Spleen (tissue), 11 donors: ENCODE results near the gene HAAO. TPM values are rescaled to one million over a fixed set of nuclear protein-coding genes. Genes with fewer than 3 reads are reported as not detected.

Experiments used
- DNase-seq: peaks from one replicate; pipeline ENCODE4 v3.0.0-alpha.2; 2020
- H3K27ac ChIP-seq, 8 donors: fragments of 200-600 bp; sonication (generic) in 7 of 8; 1 replicate in 4 of 8; 2 replicates in 4 of 8; pipeline versions ENCODE4 v1.5.0 to v1.8.0; 2016 to 2021; ENCODE audit warnings: inconsistent platforms in 4 of 8, mild to moderate bottlenecking in 4 of 8, moderate library complexity in 1 of 8
- H3K27me3 ChIP-seq, 7 donors: fragments of 200-600 bp; sonication (generic) in 6 of 7; replicated peaks in 1 of 7; 1 replicate in 4 of 7; 2 replicates in 3 of 7; pipeline versions ENCODE4 v1.5.0 to v1.8.0; 2016 to 2021; ENCODE audit warnings: inconsistent platforms in 3 of 7, mild to moderate bottlenecking in 1 of 7
- H3K36me3 ChIP-seq, 6 donors: fragments of 200-600 bp; sonication (generic) in 5 of 6; 1 replicate in 4 of 6; 2 replicates in 2 of 6; pipeline versions ENCODE4 v1.5.0 to v1.8.0; 2016 to 2021; ENCODE audit warnings: inconsistent platforms in 2 of 6
- H3K4me1 ChIP-seq, 6 donors: fragments of 200-600 bp; sonication (generic) in 5 of 6; 1 replicate in 3 of 6; 2 replicates in 3 of 6; pipeline versions ENCODE4 v1.5.0 to v1.8.0; 2016 to 2021; ENCODE audit warnings: inconsistent platforms in 3 of 6
- H3K4me3 ChIP-seq, 8 donors: fragments of 200-600 bp; sonication (generic) in 7 of 8; 1 replicate in 4 of 8; 2 replicates in 4 of 8; pipeline versions ENCODE4 v1.5.0 to v1.8.0; 2016 to 2021; ENCODE audit warnings: inconsistent platforms in 4 of 8, mild to moderate bottlenecking in 4 of 8, moderate library complexity in 2 of 8
- H3K9me3 ChIP-seq, 8 donors: fragments of 200-600 bp; sonication (generic) in 7 of 8; 1 replicate in 4 of 8; 2 replicates in 4 of 8; pipeline versions ENCODE4 v1.5.0 to v1.8.0; 2016 to 2021; ENCODE audit warnings: inconsistent platforms in 4 of 8
- POLR2A ChIP-seq, 3 donors: fragments of 450-650 bp; IDR thresholded peaks; one replicate each; pipeline ENCODE4 v1.5.1; 2017; ENCODE audit warnings: antibody characterized with exemption in 3 of 3, mild to moderate bottlenecking in 1 of 3
- POLR2AphosphoS5 ChIP-seq, 3 donors: sonication (generic); formaldehyde crosslinking; IDR thresholded peaks; one replicate each; pipeline ENCODE4 v1.5.1; 2017; ENCODE audit warnings: antibody characterized with exemption in 3 of 3
- WGBS, 5 donors: extraction: QIAGEN DNeasy Blood & Tissue Kit in 3 of 5; methylation state at CpG; one replicate each; pipeline versions ENCODE4 v1.1.5 to v1.1.7; 2013 to 2018; 5-methylcytosine and 5-hydroxymethylcytosine counted together
- intact Hi-C: fragments of 100-400 bp; cut with DNase I; formaldehyde crosslinking; loops from one replicate; pipeline ENCODE4 v1.15.0; 2023; ENCODE audit warnings: low total_unique reads
- polyA plus RNA-seq, 3 donors: library from polyadenylated mRNA; stranded (reverse); fragments of 200-250 nt; gene quantifications; one replicate each; pipeline ENCODE4 v1.2.1, GENCODE V29; 2013
- total RNA-seq, 7 donors: library from RNA; depleted of rRNA in 3 of 7; stranded (reverse); fragments of >200 nt in 3 of 7; fragmentation: NEBNext Ultra II Directional in 4 of 7; extraction: Animal tissue kit (Norgen Biotek cat#: 25700) in 4 of 7; gene quantifications; one replicate each; pipeline versions ENCODE4 v1.1.0 to v1.2.1, GENCODE V29; 2016 to 2021
- TF ChIP-seq, protein P1 (sequence below), 11 experiments: fragments of 200-600 bp in 7 of 11; fragments of 450-650 bp in 4 of 11; sonication (generic) in 4 of 11; IDR thresholded peaks in 8 of 11; conservative IDR thresholded peaks in 3 of 11; 1 replicate in 7 of 11; 2 replicates in 4 of 11; pipeline versions ENCODE4 v1.4.0 to v1.8.0; 2016 to 2021; ENCODE audit warnings: antibody characterized with exemption in 11 of 11, inconsistent platforms in 4 of 11, mild to moderate bottlenecking in 1 of 11
- donor health status: healthy with polysubstance abuse.
- donor health status: DM: no; HTN: no; CAD: no; lungs with moderate emphysema.
- donor health status: DM: no; HTN: no; CAD: no.
- donor health status: Bipolar disorder and iron deficiency.
- donor health status: healthy.
- donor health status: DM: no; HTN: no; CAD: no.
- donor health status: DM: yes; HTN: yes; CAD: no.

Gene HAAO
- total and polyA plus RNA-seq, 10 donors: 2.4 to 12.3 (median 8.0) TPM

DNA sequence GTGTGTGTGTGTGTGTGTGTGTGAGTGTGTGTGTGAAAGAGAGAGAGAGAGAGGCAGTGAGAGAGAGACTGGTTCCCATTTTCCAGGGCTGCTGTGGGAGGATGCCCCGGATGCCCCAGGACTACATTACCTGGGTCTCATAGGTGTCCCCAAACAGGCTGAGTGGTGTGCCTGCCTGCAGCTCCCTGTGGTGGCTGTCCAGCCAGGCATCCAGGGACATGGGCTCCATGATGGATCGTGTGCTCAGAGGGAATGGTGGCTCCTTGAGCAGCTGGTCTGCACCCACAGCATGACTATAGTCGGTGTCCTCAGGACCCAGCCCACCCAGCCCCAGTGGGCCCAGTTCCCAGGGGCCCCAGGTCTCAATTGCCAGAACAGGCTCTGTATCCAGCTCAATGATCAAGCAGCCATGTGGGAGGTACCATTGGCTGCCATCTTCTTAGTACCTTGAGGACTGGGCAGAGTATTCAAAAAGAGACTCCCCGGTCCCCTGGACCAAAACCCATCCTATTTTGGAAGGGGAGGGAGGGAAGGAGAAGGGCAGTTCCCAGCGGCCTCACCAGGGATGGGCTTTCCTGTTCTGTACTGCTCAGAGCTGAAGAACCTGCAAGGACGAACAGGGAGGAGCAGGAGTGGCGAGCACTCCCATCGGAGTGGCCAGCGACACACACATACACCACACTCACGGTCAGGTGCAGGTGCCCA lies 22.6 kb downstream of the HAAO start:
- H3K9me3 ChIP-seq: no peaks in the 10 kb centered on the region
- no peaks in the 10 kb centered on the region for H3K36me3 ChIP-seq
- no peak overlapping the region for H3K4me3 ChIP-seq
- H3K4me1 ChIP-seq: peaks cover 0 to 16% (median 0%) of the 10 kb centered on the region in 6 donors
- no peak for TF ChIP-seq POLR2AphosphoS5 (IDR thresholded peaks at IDR 0.05)
- 86 to 97% (median 91%) methylated on average over 7 to 10 of the region's 10 CpGs for WGBS, 5 donors
- intact Hi-C loops: no loop called here
- H3K27me3 ChIP-seq: no peaks in the 10 kb centered on the region
- no peak overlapping the region for H3K27ac ChIP-seq
- DNase-seq: no peak

DNA sequence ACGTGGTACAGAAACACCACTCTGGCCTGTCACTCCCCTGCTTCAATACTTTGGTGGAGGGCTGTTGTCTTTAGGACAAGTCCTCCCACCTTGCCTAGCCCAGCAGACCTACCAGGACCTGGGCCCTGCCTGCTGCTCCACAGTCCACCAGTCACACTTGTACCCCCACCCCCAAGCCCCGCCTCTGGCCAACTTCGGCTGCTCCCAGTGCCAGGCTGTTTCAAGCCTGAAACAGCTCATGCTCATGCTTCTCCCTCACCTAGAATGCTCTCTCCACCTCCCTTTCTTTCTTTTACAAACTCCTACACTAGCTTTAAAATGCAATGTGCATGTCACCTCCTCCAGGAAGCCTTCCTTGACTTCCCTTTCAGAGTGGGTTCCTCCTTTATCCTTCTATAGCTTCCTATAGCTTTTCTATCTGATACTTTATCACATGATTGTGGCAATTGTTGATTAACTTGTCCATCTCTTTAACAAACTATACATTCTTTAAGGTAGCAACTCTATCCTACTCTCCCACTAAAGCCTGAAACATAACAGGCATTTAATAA lies 23.6 kb downstream of the HAAO start:
- Histone ChIP-seq H3K27ac (no peak overlapping the region), H3K4me1 (peaks cover 0 to 26% (median 0%) of the 10 kb centered on the region in 6 donors), H3K27me3 (no peaks in the 10 kb centered on the region), H3K36me3 (no peaks in the 10 kb centered on the region), H3K9me3 (no peaks in the 10 kb centered on the region), H3K4me3 (no peak overlapping the region)
- 62 to 90% (median 67%) methylated on average over 3 of the region's 3 CpGs for WGBS, 5 donors
- DNase-seq: no peak
- intact Hi-C loops: no loop called here
- TF ChIP-seq POLR2A (IDR thresholded peaks at IDR 0.05) (no peak), POLR2AphosphoS5 (IDR thresholded peaks at IDR 0.05) (no peak)
- TF ChIP-seq, protein P1, sequence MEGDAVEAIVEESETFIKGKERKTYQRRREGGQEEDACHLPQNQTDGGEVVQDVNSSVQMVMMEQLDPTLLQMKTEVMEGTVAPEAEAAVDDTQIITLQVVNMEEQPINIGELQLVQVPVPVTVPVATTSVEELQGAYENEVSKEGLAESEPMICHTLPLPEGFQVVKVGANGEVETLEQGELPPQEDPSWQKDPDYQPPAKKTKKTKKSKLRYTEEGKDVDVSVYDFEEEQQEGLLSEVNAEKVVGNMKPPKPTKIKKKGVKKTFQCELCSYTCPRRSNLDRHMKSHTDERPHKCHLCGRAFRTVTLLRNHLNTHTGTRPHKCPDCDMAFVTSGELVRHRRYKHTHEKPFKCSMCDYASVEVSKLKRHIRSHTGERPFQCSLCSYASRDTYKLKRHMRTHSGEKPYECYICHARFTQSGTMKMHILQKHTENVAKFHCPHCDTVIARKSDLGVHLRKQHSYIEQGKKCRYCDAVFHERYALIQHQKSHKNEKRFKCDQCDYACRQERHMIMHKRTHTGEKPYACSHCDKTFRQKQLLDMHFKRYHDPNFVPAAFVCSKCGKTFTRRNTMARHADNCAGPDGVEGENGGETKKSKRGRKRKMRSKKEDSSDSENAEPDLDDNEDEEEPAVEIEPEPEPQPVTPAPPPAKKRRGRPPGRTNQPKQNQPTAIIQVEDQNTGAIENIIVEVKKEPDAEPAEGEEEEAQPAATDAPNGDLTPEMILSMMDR (IDR thresholded peaks at IDR 0.05 in 8 of 11, conservative IDR thresholded peaks at IDR 0.05 in 3 of 11): no peak

DNA sequence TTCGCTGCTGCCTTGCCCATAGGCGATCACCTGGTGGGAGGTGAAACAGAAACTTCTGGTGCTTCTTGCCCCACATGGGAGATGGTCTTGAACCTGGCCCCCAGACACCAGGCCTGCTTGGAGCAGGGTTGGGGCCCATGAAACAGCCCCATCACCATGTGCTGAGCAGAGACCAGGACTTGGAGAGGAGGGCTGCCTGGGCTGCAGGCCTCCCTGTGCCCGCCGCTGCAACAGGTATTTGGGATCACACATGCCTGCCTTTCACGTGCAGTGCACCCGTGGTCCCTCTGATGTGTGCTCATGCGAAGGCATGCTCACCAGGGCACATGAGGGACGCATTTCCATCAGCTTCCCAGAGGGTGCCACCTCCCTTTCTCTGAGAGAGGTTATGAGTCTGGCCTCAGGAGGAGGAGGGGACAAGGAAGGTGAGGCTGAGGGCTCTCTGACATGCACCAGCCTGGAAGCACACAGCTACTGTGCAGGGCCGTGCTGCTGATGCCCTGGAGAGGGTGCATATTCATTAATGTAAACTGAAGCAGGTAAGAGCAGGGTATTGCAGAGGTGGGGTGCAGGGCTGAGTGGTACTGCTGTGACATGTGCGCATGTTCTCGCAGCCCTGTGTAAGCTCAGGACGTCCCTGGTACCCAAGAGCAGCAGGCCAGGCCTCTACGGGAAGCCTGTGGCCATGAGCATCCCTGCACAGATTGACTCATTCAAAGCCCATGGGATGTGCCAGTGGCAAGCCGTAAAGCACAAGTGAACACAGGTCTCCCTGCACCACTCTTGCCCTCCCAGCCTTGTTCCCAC lies 24.3 kb downstream of the HAAO start:
- DNase-seq: no peak
- intact Hi-C loops: no loop called here
- WGBS, 5 donors: 78 to 94% (median 88%) methylated on average over 10 to 14 of the region's 14 CpGs

DNA sequence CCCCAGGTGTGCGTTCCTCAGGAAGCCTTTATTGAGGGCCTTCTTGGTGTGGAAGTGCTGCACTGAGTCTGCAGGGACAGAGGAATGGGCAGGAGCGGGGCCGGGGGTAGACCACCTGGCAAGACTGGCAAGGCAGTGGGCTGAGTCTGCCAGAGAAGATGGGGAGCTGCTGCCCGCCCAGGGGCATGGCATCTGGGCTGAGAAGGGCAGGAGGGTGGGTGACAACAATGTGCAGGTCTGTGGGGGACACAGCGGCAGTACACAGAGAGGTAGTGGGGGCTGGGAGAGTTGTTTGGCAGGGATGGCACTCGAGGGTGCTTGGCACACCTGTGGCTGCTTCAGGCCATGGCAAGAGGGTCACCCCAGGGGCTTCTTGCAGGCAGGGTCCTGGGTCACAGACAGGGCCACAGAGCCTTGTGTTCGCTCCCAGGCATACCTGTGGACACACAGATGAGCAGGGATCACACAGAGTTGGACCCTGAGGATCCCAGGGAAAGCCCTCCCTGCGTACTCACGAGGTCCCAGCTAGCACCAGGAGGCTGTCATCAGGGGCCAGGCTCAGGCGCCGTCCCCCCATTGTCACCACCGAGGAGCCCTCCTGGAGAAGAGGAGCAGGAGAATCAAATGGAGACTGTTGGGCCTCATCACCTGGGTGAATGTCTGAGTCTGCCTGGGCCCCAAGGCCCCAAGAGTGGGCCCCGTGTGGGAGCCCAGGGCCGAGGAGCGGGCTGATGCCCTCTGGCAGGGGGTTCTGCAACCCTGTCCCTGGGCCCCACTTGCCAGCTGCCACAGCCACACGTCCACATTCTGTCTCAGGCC lies 25.1 kb downstream of the HAAO start:
- Histone ChIP-seq H3K9me3 (no peaks in the 10 kb centered on the region), H3K27ac (no peak overlapping the region), H3K36me3 (peaks cover 0 to 12% (median 0%) of the 10 kb centered on the region in 6 donors), H3K27me3 (no peaks in the 10 kb centered on the region), H3K4me3 (no peak overlapping the region), H3K4me1 (peaks cover 0 to 40% (median 0%) of the 10 kb centered on the region in 6 donors)
- no peak for DNase-seq
- intact Hi-C loops: no loop called here
- TF ChIP-seq POLR2AphosphoS5 (IDR thresholded peaks at IDR 0.05): no peak
- TF ChIP-seq POLR2A (IDR thresholded peaks at IDR 0.05): no peak
- TF ChIP-seq, protein P1 (IDR thresholded peaks at IDR 0.05 in 8 of 11, conservative IDR thresholded peaks at IDR 0.05 in 3 of 11): no peak
- WGBS, 5 donors: 90 to 92% (median 91%) methylated on average over 9 to 16 of the region's 16 CpGs

More for the DNA sequence above, 24.3 kb downstream of the HAAO start:
- H3K4me1 ChIP-seq: peaks cover 0 to 32% (median 0%) of the 10 kb centered on the region in 6 donors
- TF ChIP-seq, protein P1 (IDR thresholded peaks at IDR 0.05 in 8 of 11, conservative IDR thresholded peaks at IDR 0.05 in 3 of 11): no peak
- peak in 1 of 3 donors; percentile 13 for TF ChIP-seq POLR2AphosphoS5 (IDR thresholded peaks at IDR 0.05)
- TF ChIP-seq POLR2A (IDR thresholded peaks at IDR 0.05): no peak
- no peaks in the 10 kb centered on the region for H3K27me3 ChIP-seq
- H3K27ac ChIP-seq: no peak overlapping the region
- no peak overlapping the region for H3K4me3 ChIP-seq
- H3K9me3 ChIP-seq: no peaks in the 10 kb centered on the region
- peaks cover 0 to 6% (median 0%) of the 10 kb centered on the region in 6 donors for H3K36me3 ChIP-seq
